Osteocyte (in vitro differentiated cells): ENCODE data around the gene PCNT. TPM values are rescaled to one million over a fixed set of nuclear protein-coding genes. Genes with fewer than 3 reads are reported as not detected.
"Not testable (repeated sequence)": the region's sequence is repeated elsewhere in the genome, so short reads cannot be mapped to it uniquely, and the experiment has no call there.

Experiments used
- DNase-seq: peaks from one replicate; pipeline ENCODE4 v3.0.0; 2021; ENCODE audit warnings: mixed read lengths; ENCODE audit not compliant: unreplicated experiment; ENCODE audit errors: extremely low spot score
- H3K27ac Mint-ChIP-seq: one replicate; pipeline ENCODE4 v1.8.0; 2021; ENCODE audit warnings: mild to moderate bottlenecking, mixed read lengths; ENCODE audit not compliant: unreplicated experiment
- H3K27me3 Mint-ChIP-seq: one replicate; pipeline ENCODE4 v1.8.0; 2021; ENCODE audit warnings: mixed read lengths; ENCODE audit not compliant: unreplicated experiment
- H3K36me3 Mint-ChIP-seq: one replicate; pipeline ENCODE4 v1.8.0; 2021; ENCODE audit warnings: mixed read lengths; ENCODE audit not compliant: unreplicated experiment
- H3K4me1 Mint-ChIP-seq: one replicate; pipeline ENCODE4 v1.8.0; 2021; ENCODE audit warnings: mixed read lengths; ENCODE audit not compliant: unreplicated experiment
- H3K4me3 Mint-ChIP-seq: one replicate; pipeline ENCODE4 v1.8.0; 2021; ENCODE audit warnings: mild to moderate bottlenecking, moderate library complexity, mixed read lengths; ENCODE audit not compliant: unreplicated experiment
- H3K9me3 Mint-ChIP-seq: one replicate; pipeline ENCODE4 v1.8.0; 2021; ENCODE audit warnings: mixed read lengths; ENCODE audit not compliant: unreplicated experiment
- total RNA-seq: library from RNA; stranded (reverse); gene quantifications from 2 replicates; pipeline ENCODE4 v1.2.1, GENCODE V29; 2021
- TF ChIP-seq, protein P1 (sequence below): fragments of 200-600 bp; sonication (generic); IDR thresholded peaks from 2 replicates; pipeline ENCODE4 v1.5.0; 2021; ENCODE audit warnings: antibody characterized with exemption, mild to moderate bottlenecking, moderate library complexity

The PCNT gene
- total RNA-seq, 1 donor from 2014 or later, result 38.9 TPM

DNA sequence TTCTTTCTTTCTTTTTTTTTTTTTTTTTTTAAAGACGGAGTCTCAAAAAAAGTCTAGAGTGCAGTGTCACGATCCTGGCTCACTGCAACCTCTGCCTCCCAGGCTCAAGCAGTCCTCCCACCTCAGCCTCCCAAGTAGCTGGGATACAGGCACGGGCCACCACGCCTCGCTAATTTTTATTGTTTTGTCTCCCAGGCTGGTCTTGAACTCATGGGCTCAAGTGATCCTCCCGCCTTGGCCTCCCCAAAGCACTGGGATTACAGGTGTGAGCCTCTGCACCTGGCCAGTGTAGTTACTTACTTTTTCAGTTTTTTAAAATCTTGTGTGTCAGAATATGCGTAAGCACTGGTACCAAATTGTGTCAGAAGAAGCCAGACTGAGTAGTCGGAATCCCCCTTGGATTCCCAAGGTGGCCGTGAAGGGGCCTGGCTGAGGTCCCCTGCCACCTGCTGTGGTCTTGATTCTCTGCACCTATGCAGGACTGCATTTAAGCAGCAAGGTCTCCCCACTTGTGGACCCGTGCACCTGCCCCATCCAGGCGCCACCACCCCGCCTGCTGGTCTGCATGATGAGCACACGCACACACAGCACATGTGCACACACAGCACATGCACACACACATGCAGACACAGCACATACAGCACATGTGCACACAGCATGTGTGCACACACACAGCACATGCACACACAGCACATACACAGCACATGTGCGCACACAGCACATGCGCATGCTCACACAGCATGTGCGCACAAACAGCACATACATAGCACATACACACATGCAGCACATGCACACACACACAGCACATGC lies 47.5 kb downstream of the PCNT start:
- no peaks in the 10 kb centered on the region for H3K9me3 Mint-ChIP-seq
- peaks cover 11% of the 10 kb centered on the region for H3K36me3 Mint-ChIP-seq
- TF ChIP-seq, protein P1, sequence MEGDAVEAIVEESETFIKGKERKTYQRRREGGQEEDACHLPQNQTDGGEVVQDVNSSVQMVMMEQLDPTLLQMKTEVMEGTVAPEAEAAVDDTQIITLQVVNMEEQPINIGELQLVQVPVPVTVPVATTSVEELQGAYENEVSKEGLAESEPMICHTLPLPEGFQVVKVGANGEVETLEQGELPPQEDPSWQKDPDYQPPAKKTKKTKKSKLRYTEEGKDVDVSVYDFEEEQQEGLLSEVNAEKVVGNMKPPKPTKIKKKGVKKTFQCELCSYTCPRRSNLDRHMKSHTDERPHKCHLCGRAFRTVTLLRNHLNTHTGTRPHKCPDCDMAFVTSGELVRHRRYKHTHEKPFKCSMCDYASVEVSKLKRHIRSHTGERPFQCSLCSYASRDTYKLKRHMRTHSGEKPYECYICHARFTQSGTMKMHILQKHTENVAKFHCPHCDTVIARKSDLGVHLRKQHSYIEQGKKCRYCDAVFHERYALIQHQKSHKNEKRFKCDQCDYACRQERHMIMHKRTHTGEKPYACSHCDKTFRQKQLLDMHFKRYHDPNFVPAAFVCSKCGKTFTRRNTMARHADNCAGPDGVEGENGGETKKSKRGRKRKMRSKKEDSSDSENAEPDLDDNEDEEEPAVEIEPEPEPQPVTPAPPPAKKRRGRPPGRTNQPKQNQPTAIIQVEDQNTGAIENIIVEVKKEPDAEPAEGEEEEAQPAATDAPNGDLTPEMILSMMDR, result no peak
- DNase-seq, result no peak
- peaks cover 4% of the 10 kb centered on the region for H3K4me1 Mint-ChIP-seq
- H3K27me3 Mint-ChIP-seq, result no peaks in the 10 kb centered on the region
- H3K4me3 Mint-ChIP-seq, result no peak overlapping the region
- H3K27ac Mint-ChIP-seq, result no peak overlapping the region

DNA sequence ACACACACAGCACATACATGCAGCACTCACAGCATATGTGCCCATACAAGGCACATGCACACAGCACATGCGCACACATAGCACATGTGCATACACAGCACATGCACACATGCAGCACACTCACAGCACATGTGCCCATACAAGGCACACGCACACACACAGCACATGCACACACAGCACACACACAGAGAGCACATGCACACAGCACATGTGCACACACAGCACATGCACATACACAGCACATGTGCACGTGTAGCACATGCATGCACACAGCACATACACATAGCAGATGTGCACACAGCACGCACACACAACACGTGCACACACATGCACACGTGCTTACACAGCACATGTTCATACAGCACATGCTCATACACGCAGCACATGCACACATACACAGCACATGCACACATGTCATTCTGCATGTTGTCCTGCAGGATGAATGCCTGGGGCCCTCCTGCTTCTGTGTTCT lies 48.1 kb downstream of the PCNT start:
- peaks cover 5% of the 10 kb centered on the region for H3K36me3 Mint-ChIP-seq
- no peak overlapping the region for H3K4me3 Mint-ChIP-seq
- no peak overlapping the region for H3K27ac Mint-ChIP-seq
- H3K27me3 Mint-ChIP-seq, result no peaks in the 10 kb centered on the region
- H3K4me1 Mint-ChIP-seq, result peaks cover 4% of the 10 kb centered on the region
- TF ChIP-seq, protein P1, result no peak
- DNase-seq, result no peak
- H3K9me3 Mint-ChIP-seq, result no peaks in the 10 kb centered on the region

DNA sequence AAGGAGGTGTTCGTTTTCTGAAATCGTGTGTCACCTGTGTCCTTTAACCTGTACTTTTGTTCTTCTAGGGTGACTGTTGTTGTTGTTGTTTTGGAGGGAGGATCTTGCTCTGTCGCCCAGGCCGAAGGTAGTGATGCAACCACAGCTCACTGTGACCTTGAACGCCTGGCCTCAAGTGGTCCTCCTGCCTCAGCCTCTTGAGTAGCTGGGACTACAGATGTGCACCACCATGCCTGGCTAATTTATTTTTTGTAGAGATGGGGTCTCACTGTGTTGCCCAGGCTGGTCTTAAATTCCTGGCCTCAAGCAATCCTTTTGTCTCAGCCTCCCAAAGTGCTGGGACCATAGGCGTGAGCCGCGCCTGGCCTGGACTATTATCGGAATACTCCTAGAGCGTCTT lies 49.0 kb downstream of the PCNT start:
- H3K9me3 Mint-ChIP-seq, H3K4me3 Mint-ChIP-seq, H3K36me3 Mint-ChIP-seq, DNase-seq, H3K27ac Mint-ChIP-seq, H3K27me3 Mint-ChIP-seq, H3K4me1 Mint-ChIP-seq: not testable (repeated sequence)

DNA sequence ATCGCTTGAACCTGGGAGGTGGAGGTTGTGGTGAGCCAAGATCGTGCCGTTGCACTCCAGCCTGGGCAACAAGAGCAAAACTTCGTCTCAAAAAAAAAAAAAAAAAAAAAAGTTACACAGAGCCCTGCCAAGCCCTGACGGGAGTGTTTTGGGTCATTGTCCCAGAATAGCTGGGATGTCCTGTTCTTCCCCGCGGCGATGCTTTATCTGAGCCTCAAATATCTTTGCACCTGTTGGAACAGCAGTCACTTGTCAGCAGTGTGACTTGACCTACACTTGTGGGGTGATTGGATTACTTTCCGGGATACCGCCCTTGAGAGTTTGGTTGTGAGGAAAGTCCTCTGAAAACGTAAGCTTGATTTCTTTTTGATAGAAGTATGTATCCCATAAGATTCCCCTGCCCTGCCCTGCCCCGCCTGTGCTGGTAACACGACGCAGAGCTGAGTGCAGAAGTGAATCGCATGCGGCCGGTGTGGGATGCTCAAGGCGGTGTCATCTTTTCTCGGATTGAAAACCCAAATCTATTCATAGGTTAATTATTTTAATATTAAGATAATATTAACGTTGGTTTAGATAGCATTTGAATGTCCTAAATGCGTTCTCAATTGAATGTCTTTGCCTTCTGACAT lies 50.9 kb downstream of the PCNT start:
- TF ChIP-seq, protein P1, result no peak

DNA sequence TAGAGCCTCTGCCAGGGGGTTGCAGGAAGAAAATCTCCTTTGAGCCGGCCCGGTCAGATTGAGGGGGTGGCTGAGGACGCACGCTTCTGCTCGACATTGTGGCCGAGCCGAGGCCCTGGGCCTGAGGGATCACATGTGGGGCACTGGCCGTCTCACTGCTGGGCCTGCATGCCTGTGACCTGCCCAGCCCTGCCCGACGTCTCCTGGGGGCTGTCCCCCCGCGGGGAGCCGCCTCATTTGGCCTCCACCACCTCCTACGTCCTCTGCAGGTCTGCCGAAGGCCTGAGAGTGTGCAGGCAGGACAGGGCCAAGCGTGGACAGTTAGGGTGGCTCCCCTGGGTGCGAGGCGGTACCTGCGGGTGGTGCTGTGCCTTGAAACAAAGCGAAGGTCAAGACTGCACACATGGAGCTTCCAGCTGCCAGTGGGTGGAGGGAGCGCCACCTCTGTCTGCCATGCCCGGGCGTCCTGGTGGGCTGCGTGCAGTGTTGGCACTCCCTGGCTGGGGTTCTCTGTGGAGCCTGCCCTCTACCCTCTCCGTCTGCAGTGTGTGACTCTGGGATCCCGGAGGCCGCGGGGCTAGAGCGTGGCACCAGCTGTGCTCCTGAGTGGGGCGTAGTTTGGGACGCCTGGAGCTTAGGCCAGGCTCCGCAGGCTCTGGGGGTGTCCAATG lies 51.7 kb downstream of the PCNT start:
- Mint-ChIP-seq H3K4me1 (peaks cover 5% of the 10 kb centered on the region), H3K9me3 (peaks cover 10% of the 10 kb centered on the region), H3K4me3 (no peak overlapping the region), H3K27ac (no peak overlapping the region), H3K27me3 (no peaks in the 10 kb centered on the region), H3K36me3 (peaks cover 16% of the 10 kb centered on the region)
- TF ChIP-seq, protein P1, result no peak
- DNase-seq, result no peak

More for the DNA sequence above, 50.9 kb downstream of the PCNT start:
- H3K9me3 Mint-ChIP-seq, result peaks cover 10% of the 10 kb centered on the region
- DNase-seq, result no peak
- H3K4me3 Mint-ChIP-seq, result no peak overlapping the region
- no peak overlapping the region for H3K27ac Mint-ChIP-seq
- H3K4me1 Mint-ChIP-seq, result peaks cover 4% of the 10 kb centered on the region
- H3K27me3 Mint-ChIP-seq, result no peaks in the 10 kb centered on the region
- peaks cover 16% of the 10 kb centered on the region for H3K36me3 Mint-ChIP-seq
